Measurements from ENCODE around the gene FBXL20. TPM values are rescaled to one million over a fixed set of nuclear protein-coding genes. Genes with fewer than 3 reads are reported as not detected.

The FBXL20 gene
- polyA plus RNA-seq, 1 of the 3 experiments (the other 2 are of a cell fraction): 2.2 TPM

DNA sequence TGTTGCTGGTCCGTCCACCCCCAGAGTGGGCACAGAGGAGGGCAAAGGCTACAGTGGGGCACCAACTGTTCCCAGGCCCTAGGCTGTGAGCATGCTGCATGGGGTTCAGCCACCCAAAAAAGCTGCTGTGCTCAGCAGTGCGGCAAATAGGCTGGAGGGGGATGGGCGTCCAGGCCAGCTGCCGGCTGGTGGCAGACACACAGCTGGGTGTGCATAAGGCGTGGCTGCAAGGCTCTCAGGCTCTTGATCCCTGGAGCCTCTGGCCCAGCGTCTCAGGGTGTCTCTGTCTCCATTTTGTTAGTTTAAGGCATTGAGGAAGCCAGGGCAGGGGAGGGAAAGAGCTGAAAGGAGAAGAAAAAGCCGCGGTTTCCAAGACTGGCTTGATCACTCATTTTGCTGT, 192.5 kb downstream of the FBXL20 start:
- no peaks in the 10 kb centered on the region for H3K79me2 ChIP-seq (ENCODE audit: insufficient read depth)
- H3K4me3 ChIP-seq (ENCODE audit: low read depth in 2 of 2, low read length in 1 of 2): no peak overlapping the region
- peak overlapping the region; percentile 77; the same call in 1 of the 2 replicates for H3K4me2 ChIP-seq
- peaks cover 9% of the 10 kb centered on the region in 2 experiments; a peak in 2 of 4 replicates for H3K4me1 ChIP-seq (ENCODE audit: control insufficient read depth in 1 of 2, insufficient read depth in 2 of 2, low read depth in 1 of 2, low read length in 1 of 2)
- H3K36me3 ChIP-seq (replicated peaks in 1 of 2; ENCODE audit: control insufficient read depth in 1 of 2, insufficient read depth in 2 of 2, low read length in 1 of 2): peaks cover 3 to 12% of the 10 kb centered on the region in 2 experiments
- 69% methylated on average over 7 of the region's 8 CpGs for WGBS (ENCODE audit: low lambda C conversion rate)
- no peak overlapping the region for H2AFZ ChIP-seq (ENCODE audit: low read depth)
- H3F3A ChIP-seq (replicated peaks; ENCODE audit: insufficient read depth): peaks cover 19% of the 10 kb centered on the region
- ChIA-PET POLR2A (interaction anchor here (2.3 kb wide), 1 partner anchor 9 kb away, joined by 9 read pairs; the partner anchor contains the start of gene RPL19), CTCF (interaction anchor here (0.7 to 29.0 kb wide), 9 partner anchors 9 to 339 kb away, joined by 3 to 781 read pairs (median 4); partner anchors contain the start of gene STAC2)
- peaks cover 10% of the 10 kb centered on the region for H4K20me1 ChIP-seq (ENCODE audit: insufficient read depth)
- no peak overlapping the region for H3K27ac ChIP-seq (ENCODE audit: low read depth in 2 of 2, low read length in 1 of 2)
- no peaks in the 10 kb centered on the region for H3K9me2 ChIP-seq
- no peaks in the 10 kb centered on the region for H3K9me3 ChIP-seq
- TF ChIP-seq GABPA (IDR thresholded peaks at IDR 0.05; ENCODE audit: low read depth) (no peak), POLR2AphosphoS5 (IDR thresholded peaks at IDR 0.05; ENCODE audit: low read depth, low read length) (no peak), EZH2phosphoT487 (IDR thresholded peaks at IDR 0.05; ENCODE audit: borderline replicate concordance, low read depth) (no peak), FOXM1 (IDR thresholded peaks at IDR 0.05; ENCODE audit: low read depth) (no peak), SMC3 (IDR thresholded peaks at IDR 0.05; ENCODE audit: low read depth, low read length) (no peak), RAD21 (IDR thresholded peaks at IDR 0.05; ENCODE audit: low read length) (no peak), EP300 (IDR thresholded peaks at IDR 0.05; ENCODE audit: borderline replicate concordance in 1 of 2, low read depth in 1 of 2, low read length in 1 of 2) (no peak), MEF2A (IDR thresholded peaks at IDR 0.05; ENCODE audit: borderline replicate concordance, low read depth) (no peak), RCOR1 (IDR thresholded peaks at IDR 0.05; ENCODE audit: low read length) (no peak), TAF1 (IDR thresholded peaks at IDR 0.05; ENCODE audit: borderline replicate concordance, low read depth, low read length) (no peak), FOSL2 (IDR thresholded peaks at IDR 0.05; ENCODE audit: borderline replicate concordance, low read depth) (no peak)
- TF ChIP-seq, protein P1, sequence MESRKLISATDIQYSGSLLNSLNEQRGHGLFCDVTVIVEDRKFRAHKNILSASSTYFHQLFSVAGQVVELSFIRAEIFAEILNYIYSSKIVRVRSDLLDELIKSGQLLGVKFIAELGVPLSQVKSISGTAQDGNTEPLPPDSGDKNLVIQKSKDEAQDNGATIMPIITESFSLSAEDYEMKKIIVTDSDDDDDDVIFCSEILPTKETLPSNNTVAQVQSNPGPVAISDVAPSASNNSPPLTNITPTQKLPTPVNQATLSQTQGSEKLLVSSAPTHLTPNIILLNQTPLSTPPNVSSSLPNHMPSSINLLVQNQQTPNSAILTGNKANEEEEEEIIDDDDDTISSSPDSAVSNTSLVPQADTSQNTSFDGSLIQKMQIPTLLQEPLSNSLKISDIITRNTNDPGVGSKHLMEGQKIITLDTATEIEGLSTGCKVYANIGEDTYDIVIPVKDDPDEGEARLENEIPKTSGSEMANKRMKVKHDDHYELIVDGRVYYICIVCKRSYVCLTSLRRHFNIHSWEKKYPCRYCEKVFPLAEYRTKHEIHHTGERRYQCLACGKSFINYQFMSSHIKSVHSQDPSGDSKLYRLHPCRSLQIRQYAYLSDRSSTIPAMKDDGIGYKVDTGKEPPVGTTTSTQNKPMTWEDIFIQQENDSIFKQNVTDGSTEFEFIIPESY (IDR thresholded peaks at IDR 0.05; ENCODE audit: borderline replicate concordance, low read depth): no peak
- H3K9ac ChIP-seq: no peak overlapping the region
- DNase-seq: no peak
- H3K27me3 ChIP-seq (ENCODE audit: insufficient read depth): no peaks in the 10 kb centered on the region

DNA sequence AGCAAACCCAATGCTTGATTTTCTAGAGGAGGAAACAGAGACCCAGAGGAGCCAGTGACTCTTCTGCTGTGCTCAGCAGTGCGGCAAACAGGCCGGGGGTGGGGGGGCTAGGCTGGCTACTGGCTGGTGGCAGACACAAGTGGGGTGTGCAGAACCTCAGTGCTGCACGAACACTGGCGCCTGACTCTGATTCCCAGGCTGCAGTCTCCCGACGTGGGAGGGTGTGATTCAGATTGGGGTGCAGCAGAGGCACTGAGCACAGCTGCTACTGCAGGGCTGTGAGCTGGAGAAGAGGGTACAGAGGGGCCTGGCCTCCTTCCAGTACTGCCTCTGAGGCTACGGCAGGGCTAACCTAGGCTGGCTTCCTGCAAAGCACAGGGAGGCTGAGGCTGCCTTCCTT, 193.3 kb downstream of the FBXL20 start:
- no peaks in the 10 kb centered on the region for H3K9me2 ChIP-seq
- 93% methylated on average over 5 of the region's 7 CpGs for WGBS (ENCODE audit: low lambda C conversion rate)
- H3F3A ChIP-seq (replicated peaks; ENCODE audit: insufficient read depth): peaks cover 24% of the 10 kb centered on the region
- H3K9ac ChIP-seq: no peak overlapping the region
- peaks cover 11 to 14% of the 10 kb centered on the region in 2 experiments for H3K36me3 ChIP-seq (replicated peaks in 1 of 2; ENCODE audit: control insufficient read depth in 1 of 2, insufficient read depth in 2 of 2, low read length in 1 of 2)
- no peak overlapping the region for H3K4me3 ChIP-seq (ENCODE audit: low read depth in 2 of 2, low read length in 1 of 2)
- ChIA-PET CTCF (interaction anchor here (1.1 to 29.0 kb wide), 8 partner anchors 9 to 44 kb away, joined by 3 to 781 read pairs (median 5); partner anchors contain the start of gene STAC2), POLR2A (no interaction called here)
- peaks cover 18% of the 10 kb centered on the region for H4K20me1 ChIP-seq (ENCODE audit: insufficient read depth)
- H3K9me3 ChIP-seq: no peaks in the 10 kb centered on the region
- no peak overlapping the region for H3K4me2 ChIP-seq
- no peak overlapping the region for H2AFZ ChIP-seq (ENCODE audit: low read depth)
- no peak for DNase-seq
- H3K27ac ChIP-seq (ENCODE audit: low read depth in 2 of 2, low read length in 1 of 2): no peak overlapping the region
- H3K27me3 ChIP-seq (ENCODE audit: insufficient read depth): no peaks in the 10 kb centered on the region
- no peak for TF ChIP-seq POLR2AphosphoS5 (IDR thresholded peaks at IDR 0.05; ENCODE audit: low read depth, low read length)
- no peaks in the 10 kb centered on the region; the same call in 1 of the 2 replicates for H3K79me2 ChIP-seq (ENCODE audit: insufficient read depth)
- peaks cover 9% of the 10 kb centered on the region in 2 experiments; a peak in 2 of 4 replicates for H3K4me1 ChIP-seq (ENCODE audit: control insufficient read depth in 1 of 2, insufficient read depth in 2 of 2, low read depth in 1 of 2, low read length in 1 of 2)

Data from SK-N-SH (cell line).